Measurements from ENCODE around the gene ISG15.
"Not testable (repeated sequence)": the region's sequence is repeated elsewhere in the genome, so short reads cannot be mapped to it uniquely, and the experiment has no call there.

ISG15 gene

GRCh38 chr1:1030867-1031658 lies 17.8 kb downstream of the ISG15 start:
- not testable (repeated sequence) for DNase-seq

DNA sequence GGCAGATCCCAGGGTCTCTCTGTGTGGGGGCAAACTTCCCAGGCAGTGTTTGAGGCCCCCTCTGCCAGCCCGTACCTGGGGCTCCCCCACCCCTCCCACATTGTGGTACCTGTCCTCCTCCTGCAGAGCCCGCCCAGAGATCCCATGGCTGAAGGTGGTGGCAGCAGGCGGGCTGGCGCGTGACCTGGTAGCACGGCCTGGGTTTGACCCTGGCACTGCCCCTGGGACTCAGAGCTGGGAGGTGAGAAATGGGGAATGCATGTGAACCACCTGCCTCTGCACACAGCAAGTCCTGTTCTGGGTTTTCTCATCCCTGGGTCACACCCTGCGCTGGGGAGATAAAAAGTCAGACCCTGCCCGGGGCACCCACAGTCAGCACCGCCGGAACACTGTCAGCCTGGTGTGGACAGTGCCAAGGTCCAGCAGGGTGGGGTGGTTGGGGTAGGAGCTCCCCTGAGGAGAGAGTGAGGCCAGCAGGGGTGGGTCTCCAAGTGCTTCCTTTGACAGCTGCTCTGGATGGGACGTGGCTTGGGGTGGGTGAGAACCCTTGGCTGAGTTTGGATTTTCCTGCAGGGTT lies 18.4 kb downstream of the ISG15 start:
- DNase-seq = no peak

GRCh38 chr1:1032424-1032823 lies 19.1 kb downstream of the ISG15 start:
- DNase-seq = peak; percentile 13

DNA sequence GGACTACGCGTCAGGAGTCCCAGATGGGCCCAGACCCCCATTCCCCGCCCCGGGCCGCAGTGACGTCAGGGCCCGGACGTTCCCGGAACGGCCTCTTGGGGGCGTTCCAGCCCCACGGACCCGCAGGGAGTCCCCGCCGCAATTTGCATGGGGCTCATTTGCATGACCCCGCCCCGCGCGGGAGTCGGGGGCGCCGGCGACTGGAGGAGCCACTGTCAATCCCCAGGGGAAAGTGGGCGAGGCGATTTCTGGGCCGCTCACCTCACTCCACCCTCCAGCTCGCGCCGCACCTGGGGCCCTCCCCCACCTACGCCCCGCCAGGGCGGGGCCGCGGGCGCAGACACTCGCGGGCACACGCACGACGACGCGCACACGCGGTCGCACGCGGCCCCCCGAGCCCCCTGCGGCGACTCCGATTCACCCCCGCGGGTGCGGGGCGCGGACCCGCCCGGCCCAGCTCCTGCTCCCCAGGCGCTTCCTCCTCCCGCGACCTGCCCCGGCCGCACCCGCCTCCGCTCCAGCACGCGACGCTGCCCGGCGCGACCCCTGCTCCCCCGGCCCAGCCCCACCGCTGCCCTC lies 19.8 kb downstream of the ISG15 start:
- peak; percentile 89 for DNase-seq

DNA sequence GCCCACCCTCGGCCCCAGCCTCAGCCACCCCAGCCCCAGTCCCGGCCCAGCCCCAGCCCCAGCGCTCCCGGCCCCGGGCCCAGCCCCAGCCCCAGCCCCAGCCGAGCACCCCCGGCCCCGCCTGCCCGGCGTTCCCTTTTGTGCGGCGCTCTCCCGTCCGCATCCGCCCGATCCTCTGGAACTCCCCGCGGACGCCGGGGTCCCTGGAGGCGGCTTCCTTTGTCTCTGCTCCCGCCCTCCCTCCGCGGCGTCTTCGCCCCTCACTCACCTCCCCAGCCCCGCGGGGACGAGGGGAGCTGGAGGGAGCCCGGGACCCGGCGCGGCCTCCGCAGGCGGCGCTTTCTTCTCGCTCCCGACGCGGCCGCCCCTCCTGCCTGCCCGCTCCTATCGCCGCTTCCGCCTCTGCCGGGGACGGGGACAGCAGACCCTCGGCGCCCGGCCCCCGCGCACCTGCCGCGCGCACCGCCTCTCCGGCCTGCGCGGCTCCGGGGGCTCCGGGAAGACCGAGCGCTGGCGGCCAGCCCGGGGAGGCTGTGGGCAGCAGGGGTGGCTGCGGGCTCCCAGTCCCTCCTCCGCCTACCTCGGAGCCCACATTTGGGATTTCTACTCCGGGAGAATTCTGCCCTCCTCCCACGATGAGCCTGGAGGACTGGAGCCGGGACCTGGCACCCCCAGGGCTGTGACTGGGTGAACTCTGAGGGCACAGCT lies 20.6 kb downstream of the ISG15 start:
- peak; percentile 19 for DNase-seq

DNA sequence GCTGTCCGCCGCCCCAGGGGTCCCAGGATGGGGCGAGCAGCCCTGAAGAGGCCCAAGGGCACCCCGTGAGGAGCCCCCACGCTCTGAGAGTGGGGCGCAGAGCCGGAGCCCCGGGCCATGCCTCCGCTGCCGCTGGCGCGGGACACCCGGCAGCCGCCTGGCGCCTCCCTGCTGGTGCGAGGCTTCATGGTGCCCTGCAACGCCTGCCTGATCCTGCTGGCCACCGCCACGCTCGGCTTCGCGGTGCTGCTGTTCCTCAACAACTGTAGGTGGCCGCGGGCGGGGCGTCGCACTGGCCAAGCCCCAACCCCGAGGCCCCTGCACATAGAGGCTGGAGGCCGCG lies 21.1 kb downstream of the ISG15 start:
- peak; percentile 9 for DNase-seq

DNA sequence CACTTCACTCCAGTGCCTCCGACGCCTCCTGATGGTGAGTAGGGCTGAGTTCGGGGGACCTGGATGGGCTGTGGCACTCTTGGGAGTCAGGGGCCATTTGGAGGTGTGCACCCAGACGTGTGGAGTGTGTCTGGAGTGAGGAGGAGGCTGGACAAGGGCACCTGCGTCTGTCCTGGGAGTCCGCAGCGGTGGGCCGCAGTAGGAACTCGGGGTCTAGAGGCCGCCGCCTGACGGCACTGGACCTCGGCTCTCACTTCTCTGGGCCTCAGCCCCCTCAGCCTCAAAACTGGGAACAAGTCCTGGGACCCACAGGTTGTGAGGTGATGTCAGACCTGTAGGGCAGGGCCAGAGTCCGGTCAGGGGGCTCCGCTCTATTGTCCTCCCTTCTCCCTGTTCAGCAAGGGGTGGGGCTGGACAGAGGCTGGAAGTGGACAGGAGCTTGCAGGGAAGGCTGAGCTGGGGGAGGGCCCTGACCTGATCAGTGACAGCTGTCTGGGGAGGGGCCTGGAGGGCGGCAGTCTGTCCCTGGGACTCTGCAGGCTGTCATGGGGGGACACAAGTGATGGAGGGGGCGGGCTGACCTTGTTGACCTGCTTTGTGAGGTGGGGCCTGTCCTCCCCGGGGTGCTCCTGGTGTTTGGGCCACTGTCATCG lies 22.1 kb downstream of the ISG15 start:
- no peak for DNase-seq

GRCh38 chr1:1037366-1038327 lies 24.4 kb downstream of the ISG15 start:
- no peak for DNase-seq

DNA sequence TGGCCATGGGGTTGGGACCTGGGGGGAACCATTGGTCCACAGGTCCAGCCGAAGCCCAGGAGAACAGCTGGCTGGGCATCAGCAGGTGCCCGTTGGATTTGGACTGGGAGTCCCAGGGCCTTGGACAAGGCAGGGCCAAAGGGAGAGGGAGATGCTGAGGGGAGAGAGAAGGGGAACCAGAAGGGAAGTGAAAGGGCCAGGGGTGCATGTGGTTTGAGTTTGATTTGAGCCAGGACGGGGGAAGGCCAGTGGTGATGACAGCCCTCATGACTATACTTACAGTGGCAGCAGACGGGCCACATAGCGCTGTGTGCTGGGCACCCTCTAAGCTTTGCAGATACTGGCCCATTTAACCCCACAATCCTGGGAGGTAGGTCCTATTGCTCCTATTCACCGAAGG lies 25.4 kb downstream of the ISG15 start:
- no peak for DNase-seq

DNA sequence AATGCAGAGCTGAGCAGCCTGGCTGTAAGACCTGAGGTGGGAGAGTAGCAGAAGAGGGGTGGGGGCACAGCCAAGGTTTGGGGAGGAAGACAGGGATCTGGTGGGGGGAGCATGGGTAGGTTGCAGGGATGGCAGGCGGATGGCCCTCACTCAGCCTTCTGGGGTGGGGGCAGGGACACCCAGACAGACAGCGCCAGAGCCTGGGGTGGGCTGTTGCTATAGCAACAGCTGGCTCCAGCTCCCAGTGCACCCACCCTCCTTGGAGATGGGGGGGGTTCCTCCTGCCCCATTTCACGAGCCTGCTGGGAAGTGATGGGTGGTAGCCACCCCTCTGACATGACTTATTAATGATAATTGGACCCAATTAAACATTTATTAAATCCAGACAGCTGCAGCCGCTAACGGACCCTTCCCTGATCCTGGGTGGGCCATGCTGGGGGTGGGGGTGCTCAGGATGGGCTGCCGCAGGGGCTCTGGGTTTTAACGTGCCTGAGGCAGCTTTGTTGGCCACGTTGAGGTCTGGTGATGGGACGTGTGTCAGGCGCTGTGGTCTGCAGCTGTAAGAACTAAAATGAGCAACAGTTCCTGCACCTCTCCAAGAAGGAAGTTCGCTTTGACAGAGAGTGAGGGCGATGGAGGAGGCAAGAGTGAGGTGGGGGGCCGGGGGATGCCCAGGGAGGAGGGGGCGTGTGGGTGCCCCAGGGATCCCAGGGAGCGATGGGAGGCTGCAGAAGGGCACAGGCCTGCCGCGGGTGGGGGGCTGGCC lies 26.0 kb downstream of the ISG15 start:
- peak; percentile 19 for DNase-seq

DNA sequence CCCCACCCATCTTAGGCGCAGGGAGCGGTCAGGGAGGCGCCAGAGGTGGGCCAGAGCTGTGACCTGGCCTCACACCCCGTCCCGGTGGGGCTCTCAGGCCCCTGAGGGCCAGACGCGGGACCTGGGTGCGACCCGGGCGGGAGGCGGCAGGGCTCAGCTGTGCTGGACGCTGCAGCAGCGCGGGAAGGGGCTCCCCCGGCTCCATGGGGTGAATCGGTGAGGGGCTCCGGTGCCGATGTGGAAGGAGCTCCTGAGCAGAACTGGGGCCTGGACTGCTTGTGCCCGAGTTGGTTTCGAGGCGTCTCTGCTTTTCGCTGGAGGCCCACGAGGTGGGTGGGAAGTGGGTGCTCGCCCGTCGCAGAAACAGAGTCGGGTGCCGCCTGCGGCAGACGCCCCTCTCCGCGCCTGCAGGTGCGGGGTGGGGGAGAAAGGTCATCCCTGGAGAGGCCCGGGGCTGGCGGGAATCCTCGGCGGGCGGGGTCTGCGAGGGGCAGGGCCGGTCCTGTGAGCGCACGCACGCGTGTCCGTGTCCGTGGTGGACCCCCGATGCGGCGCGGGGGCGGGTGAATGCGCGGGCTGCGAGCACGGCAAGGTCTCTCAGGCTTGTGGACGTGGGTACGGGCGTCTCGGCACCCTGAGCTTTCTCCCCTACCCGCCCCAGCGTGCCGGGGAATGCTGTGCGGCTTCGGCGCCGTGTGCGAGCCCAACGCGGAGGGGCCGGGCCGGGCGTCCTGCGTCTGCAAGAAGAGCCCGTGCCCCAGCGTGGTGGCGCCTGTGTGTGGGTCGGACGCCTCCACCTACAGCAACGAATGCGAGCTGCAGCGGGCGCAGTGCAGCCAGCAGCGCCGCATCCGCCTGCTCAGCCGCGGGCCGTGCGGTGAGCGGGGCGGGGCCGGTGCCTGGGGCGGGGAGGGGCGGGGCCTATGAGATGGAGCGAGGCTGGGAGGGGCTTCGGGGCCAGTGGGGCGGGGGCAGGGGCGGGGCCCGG lies 27.0 kb downstream of the ISG15 start:
- DNase-seq = peak; percentile 84

- DNase-seq = no peak
These were observed 27.8 kb downstream of the ISG15 start for GRCh38 chr1:1041092-1041523.

DNA sequence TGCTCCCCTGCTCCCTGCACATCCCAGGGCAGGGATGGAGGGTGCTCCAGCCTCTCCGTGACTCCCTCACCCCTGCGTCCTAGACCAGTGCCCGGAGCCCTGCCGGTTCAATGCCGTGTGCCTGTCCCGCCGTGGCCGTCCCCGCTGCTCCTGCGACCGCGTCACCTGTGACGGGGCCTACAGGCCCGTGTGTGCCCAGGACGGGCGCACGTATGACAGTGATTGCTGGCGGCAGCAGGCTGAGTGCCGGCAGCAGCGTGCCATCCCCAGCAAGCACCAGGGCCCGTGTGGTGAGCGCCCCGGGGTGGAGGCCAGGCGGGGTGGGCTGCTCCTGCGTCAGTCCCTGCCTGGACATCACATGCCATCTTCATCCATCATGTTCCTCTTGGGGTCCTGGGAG lies 28.6 kb downstream of the ISG15 start:
- peak; percentile 6 for DNase-seq

GRCh38 chr1:1042835-1043234 lies 29.5 kb downstream of the ISG15 start:
- DNase-seq = peak; percentile 13

GRCh38 chr1:1043411-1043810 lies 30.1 kb downstream of the ISG15 start:
- DNase-seq = no peak

- DNase-seq = no peak
These were observed 30.6 kb downstream of the ISG15 start for GRCh38 chr1:1043921-1044320.

DNA sequence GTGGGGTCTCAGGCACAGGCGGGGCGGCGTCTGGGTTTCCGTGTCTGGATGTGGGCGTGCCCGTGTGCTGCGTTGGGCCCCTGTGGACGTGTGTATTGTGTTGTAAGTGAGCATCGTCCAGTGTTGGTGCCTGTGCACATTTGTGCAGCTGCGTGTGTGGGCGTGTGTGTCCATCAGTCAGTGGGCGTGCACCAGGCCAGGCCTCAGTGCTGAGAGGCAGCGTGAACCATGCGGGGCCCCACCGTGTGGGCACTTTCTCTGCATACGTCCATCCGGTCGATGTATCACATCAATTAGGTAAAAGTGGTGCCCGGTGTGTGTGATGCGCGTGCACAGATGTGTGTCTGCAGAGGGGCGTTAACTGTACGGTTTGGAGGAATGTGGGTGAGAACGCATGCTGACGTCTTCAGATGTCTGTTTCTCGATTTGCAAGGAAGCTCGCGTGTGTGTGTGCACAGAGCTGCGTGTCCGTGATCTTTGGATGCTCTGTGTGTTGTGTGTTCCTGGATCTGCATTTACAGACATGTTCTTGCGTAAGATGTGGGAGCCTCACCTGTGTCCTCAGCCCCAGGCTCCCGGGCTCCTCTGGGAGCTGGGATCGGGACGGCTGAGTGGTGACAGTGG lies 31.3 kb downstream of the ISG15 start:
- DNase-seq = no peak

DNA sequence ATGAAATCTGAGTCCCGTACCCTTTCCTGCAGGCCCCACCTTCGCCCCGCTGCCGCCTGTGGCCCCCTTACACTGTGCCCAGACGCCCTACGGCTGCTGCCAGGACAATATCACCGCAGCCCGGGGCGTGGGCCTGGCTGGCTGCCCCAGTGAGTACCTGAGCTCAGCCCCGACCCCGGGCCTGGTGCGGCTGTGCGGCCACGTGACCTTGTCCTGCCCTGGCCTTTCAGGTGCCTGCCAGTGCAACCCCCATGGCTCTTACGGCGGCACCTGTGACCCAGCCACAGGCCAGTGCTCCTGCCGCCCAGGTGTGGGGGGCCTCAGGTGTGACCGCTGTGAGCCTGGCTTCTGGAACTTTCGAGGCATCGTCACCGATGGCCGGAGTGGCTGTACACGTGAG lies 31.8 kb downstream of the ISG15 start:
- no peak for DNase-seq

- DNase-seq = no peak
These were observed 32.9 kb downstream of the ISG15 start for GRCh38 chr1:1046243-1046642.
